Measurements from ENCODE around the gene PTGR3. TPM values are rescaled to one million over a fixed set of nuclear protein-coding genes. Genes with fewer than 3 reads are reported as not detected.
A peak's percentile ranks its signal among the peaks of the same experiment; 100 is the strongest.

Gene PTGR3
- total and polyA plus RNA-seq, 3 donors from 2014 or later = 13.9 to 27.9 (median 15.7) TPM

- TF ChIP-seq POLR2A (IDR thresholded peaks at IDR 0.05) = no peak
- Histone ChIP-seq H3K36me3 (ENCODE audit: low read depth, missing control alignments) (no peaks in the 10 kb centered on the region), H3K27me3 (no peaks in the 10 kb centered on the region), H3K9me3 (no peaks in the 10 kb centered on the region), H3K4me3 (no peak overlapping the region), H3K27ac (peak overlapping the region; percentile 37 to 59), H3K4me1 (peaks cover 30% of the 10 kb centered on the region)
- DNase-seq = no peak
- intact Hi-C loops (cut with DNase I; ENCODE audit: low total_unique reads) = no loop called here
- 27 to 43% methylated on average over 11 of the region's 11 CpGs for WGBS, 2 donors
Measured at GRCh38 chr18:75226286-75226955, 17.5 kb upstream of the PTGR3 start.

- 62 to 64% methylated on average over 9 of the region's 9 CpGs for WGBS, 2 donors
- DNase-seq = no peak
- peak overlapping the region in 1 of 2 donors; percentile 65 for H3K27ac ChIP-seq
- H3K36me3 ChIP-seq (ENCODE audit: low read depth, missing control alignments) = no peaks in the 10 kb centered on the region
- no peak overlapping the region for H3K4me3 ChIP-seq
- H3K9me3 ChIP-seq = no peaks in the 10 kb centered on the region
- TF ChIP-seq CTCF (IDR thresholded peaks at IDR 0.05) = no peak
- TF ChIP-seq POLR2A (IDR thresholded peaks at IDR 0.05) = no peak
- intact Hi-C loops (cut with DNase I; ENCODE audit: low total_unique reads) = no loop called here
- H3K27me3 ChIP-seq = no peaks in the 10 kb centered on the region
- H3K4me1 ChIP-seq = peaks cover 33% of the 10 kb centered on the region
Measured at GRCh38 chr18:75223687-75224347, 14.9 kb upstream of the PTGR3 start.

GRCh38 chr18:75222407-75222806 is 13.5 kb upstream of the PTGR3 start:
- Histone ChIP-seq H3K9me3 (no peaks in the 10 kb centered on the region), H3K4me1 (peaks cover 30% of the 10 kb centered on the region), H3K27ac (peak overlapping the region; percentile 19 to 65), H3K4me3 (no peak overlapping the region), H3K36me3 (ENCODE audit: low read depth, missing control alignments) (no peaks in the 10 kb centered on the region), H3K27me3 (no peaks in the 10 kb centered on the region)
- intact Hi-C loops (cut with DNase I; ENCODE audit: low total_unique reads) = no loop called here
- TF ChIP-seq CTCF (IDR thresholded peaks at IDR 0.05) = no peak
- no peak for TF ChIP-seq POLR2A (IDR thresholded peaks at IDR 0.05)
- WGBS, 2 donors = 54 to 63% methylated on average over 10 of the region's 10 CpGs
- DNase-seq = no peak

DNA sequence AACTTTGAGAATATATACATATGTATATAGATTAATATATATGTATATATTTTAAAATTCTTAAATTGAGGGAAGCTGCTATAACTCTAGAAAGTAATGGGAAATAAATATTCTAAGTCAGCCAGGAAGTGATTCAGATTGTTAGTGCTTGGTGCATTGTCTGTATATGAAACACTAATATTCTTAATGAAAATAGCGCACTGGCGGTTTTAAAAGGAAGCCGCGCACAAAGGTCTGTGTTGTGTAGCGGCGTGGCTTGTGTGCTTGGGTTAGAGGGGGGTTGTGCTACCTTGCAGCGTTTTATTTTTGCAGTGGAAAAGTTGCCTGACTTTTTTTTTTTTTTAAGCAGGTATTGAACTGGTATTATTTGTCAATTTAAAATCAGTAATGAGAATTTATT is 13.0 kb upstream of the PTGR3 start:
- no peak overlapping the region for H3K4me3 ChIP-seq
- no peaks in the 10 kb centered on the region for H3K27me3 ChIP-seq
- H3K27ac ChIP-seq = peak overlapping the region; percentile 19 to 65
- 77 to 82% methylated on average over 7 of the region's 7 CpGs for WGBS, 2 donors
- no peaks in the 10 kb centered on the region for H3K9me3 ChIP-seq
- peaks cover 25% of the 10 kb centered on the region for H3K4me1 ChIP-seq
- no peak for DNase-seq
- no peaks in the 10 kb centered on the region for H3K36me3 ChIP-seq (ENCODE audit: low read depth, missing control alignments)
- no peak for TF ChIP-seq POLR2A (IDR thresholded peaks at IDR 0.05)
- no peak for TF ChIP-seq CTCF (IDR thresholded peaks at IDR 0.05)
- intact Hi-C loops (cut with DNase I; ENCODE audit: low total_unique reads) = no loop called here

- Histone ChIP-seq H3K4me1 (peaks cover 24% of the 10 kb centered on the region), H3K36me3 (ENCODE audit: low read depth, missing control alignments) (no peaks in the 10 kb centered on the region), H3K27me3 (no peaks in the 10 kb centered on the region), H3K4me3 (no peak overlapping the region), H3K27ac (peak overlapping the region in 1 of 2 donors; percentile 65), H3K9me3 (no peaks in the 10 kb centered on the region)
- intact Hi-C loops (cut with DNase I; ENCODE audit: low total_unique reads) = no loop called here
- DNase-seq = no peak
- 49 to 54% methylated on average over 1 of the region's 1 CpG for WGBS, 2 donors
- no peak for TF ChIP-seq POLR2A (IDR thresholded peaks at IDR 0.05)
- no peak for TF ChIP-seq CTCF (IDR thresholded peaks at IDR 0.05)
Measured at GRCh38 chr18:75221397-75221796, 12.5 kb upstream of the PTGR3 start.
